ENCODE measurements around the gene SIN3B. TPM values are rescaled to one million over a fixed set of nuclear protein-coding genes. Genes with fewer than 3 reads are reported as not detected.

The SIN3B gene
- total RNA-seq, 4 donors from 2014 or later = 25.3 to 53.9 (median 36.1) TPM

DNA sequence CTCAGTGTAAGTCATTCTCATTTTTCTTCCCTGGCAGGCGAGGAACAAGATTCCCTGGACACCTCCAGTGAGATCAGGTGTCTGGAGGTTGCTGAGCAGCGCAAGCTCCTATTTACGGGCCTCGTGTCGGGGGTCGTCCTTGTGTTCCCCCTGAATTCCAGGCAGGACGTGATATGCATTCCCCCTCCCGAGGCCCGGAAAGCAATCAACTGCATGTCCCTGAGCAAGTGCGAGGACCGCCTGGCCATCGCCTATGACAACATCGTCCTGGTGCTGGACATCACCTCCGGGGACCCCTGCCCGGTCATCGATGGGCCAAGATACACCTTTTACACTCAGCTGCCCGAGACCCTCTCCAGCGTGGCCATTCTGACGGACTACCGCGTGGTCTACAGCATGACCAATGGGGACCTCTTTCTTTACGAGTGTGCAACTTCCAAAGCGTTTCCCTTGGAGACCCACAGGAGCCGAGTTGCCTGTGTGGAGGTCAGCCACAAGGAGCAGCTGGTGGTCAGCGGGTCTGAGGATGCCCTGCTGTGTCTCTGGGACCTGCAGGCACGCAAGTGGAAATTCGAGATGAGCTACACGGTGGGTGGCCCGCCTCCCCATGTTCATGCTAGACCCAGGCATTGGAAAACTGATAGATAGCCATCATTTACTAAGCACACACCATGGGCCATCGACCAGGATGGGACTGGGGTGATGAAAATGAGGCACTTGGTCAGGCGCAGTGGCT lies 21.5 kb upstream of the SIN3B start:
- no peak for TF ChIP-seq POLR2A (IDR thresholded peaks at IDR 0.05; ENCODE audit: low read depth)
- no peak for TF ChIP-seq CTCF (IDR thresholded peaks at IDR 0.05)
- no peak for TF ChIP-seq POLR2AphosphoS5 (IDR thresholded peaks at IDR 0.05)
- TF ChIP-seq EP300 (IDR thresholded peaks at IDR 0.05) = no peak
- intact Hi-C loops (cut with DNase I) = no loop called here
- 77% methylated on average over 18 of the region's 31 CpGs for WGBS
- no peak for DNase-seq (ENCODE audit: extremely low spot score)
- Histone ChIP-seq H3K27me3 (no peaks in the 10 kb centered on the region), H3K9me3 (peaks cover 0 to 8% (median 1%) of the 10 kb centered on the region in 4 donors), H3K36me3 (no peaks in the 10 kb centered on the region), H3K27ac (replicated peaks in 1 of 4) (no peak overlapping the region), H3K4me3 (no peak overlapping the region), H3K4me1 (no peaks in the 10 kb centered on the region)

DNA sequence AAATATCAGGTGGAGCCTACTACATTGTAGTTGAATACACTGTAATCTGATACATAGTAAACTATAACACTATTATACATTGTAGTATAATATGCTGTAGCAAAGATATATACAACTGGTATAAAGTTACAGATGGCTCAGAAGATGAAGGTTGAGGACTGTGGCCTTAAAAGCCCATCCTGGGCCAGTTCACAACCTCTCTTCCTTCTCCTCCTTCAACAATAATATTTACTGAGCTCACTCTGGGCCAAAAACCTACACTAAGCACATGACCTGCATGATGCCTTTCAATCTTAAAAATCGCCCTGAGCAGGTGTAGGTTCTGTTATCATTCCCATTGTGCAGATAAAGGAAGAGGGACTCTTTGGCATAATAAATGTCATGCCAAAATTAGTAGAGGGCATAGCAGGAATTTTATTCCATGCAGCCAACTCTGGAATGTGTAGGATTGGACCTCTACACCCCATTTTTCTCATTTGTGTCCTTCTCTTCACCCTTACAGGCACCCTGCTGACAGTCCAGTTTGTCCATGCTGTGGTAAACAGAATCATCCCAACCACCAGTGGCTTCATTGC lies 14.6 kb upstream of the SIN3B start:
- H3K4me3 ChIP-seq = no peak overlapping the region
- no peak overlapping the region for H3K27ac ChIP-seq (replicated peaks in 1 of 4)
- no peaks in the 10 kb centered on the region for H3K27me3 ChIP-seq
- peaks cover 0 to 44% (median 31%) of the 10 kb centered on the region in 4 donors for H3K9me3 ChIP-seq
- intact Hi-C loops (cut with DNase I) = no loop called here
- no peak for DNase-seq (ENCODE audit: extremely low spot score)
- no peaks in the 10 kb centered on the region for H3K4me1 ChIP-seq
- no peak for TF ChIP-seq CTCF (IDR thresholded peaks at IDR 0.05)
- no peak for TF ChIP-seq POLR2AphosphoS5 (IDR thresholded peaks at IDR 0.05)
- TF ChIP-seq POLR2A (IDR thresholded peaks at IDR 0.05; ENCODE audit: low read depth) = no peak
- no peak for TF ChIP-seq EP300 (IDR thresholded peaks at IDR 0.05)
- H3K36me3 ChIP-seq = no peaks in the 10 kb centered on the region
- WGBS = 13% methylated on average over 1 of the region's 1 CpG

DNA sequence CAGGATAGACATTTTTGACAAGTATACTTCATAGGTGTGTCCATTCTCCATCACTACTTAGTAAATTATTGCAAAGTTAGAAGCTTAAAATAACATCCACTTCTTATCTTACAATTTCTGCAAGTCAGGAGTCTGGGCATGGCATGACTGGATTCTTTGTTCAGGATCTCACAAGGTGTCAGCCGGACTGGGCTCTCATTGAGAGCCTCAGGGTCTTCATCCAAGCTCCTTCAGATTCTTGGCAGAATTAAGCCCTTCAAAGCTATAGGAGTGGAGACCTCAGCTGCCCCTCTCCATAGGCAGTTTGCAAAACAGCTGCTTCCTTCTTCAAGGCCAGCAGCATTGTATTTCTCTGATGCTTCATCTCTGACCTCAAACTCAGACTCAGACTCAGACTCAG lies 9.1 kb upstream of the SIN3B start:
- Histone ChIP-seq H3K36me3 (no peaks in the 10 kb centered on the region), H3K27ac (replicated peaks in 1 of 4) (no peak overlapping the region), H3K4me1 (peaks cover 4 to 9% (median 8%) of the 10 kb centered on the region in 4 donors), H3K27me3 (no peaks in the 10 kb centered on the region), H3K4me3 (no peak overlapping the region), H3K9me3 (peaks cover 0 to 13% (median 9%) of the 10 kb centered on the region in 4 donors)
- 92% methylated on average over 1 of the region's 1 CpG for WGBS
- intact Hi-C loops (cut with DNase I) = loop anchor here (10.0 kb wide), 1 partner anchor 105 kb away; the partner anchor contains the start of gene NWD1
- DNase-seq (ENCODE audit: extremely low spot score) = no peak
- TF ChIP-seq POLR2A (IDR thresholded peaks at IDR 0.05; ENCODE audit: low read depth) (no peak), CTCF (IDR thresholded peaks at IDR 0.05) (no peak)

DNA sequence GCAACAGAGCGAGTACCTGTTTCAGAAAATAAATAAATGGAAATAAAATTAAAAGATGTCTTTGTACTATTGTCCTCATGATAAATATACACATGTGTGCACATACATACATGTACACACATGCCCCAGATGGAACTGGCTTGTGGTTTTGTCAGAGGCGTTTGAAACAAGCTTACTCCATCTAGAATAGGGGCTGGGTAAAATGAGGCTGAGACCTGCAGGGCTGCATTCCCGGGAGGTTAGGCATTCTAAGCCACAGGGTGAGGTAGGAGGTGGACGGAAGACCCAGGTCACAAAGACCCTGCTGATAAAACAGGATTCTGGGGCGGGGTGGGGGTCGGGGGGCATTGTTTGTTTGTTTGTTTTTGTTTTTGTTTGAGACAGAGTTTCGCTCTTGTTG lies 8.1 kb upstream of the SIN3B start:
- DNase-seq (ENCODE audit: extremely low spot score) = no peak
- no peak overlapping the region for H3K4me3 ChIP-seq
- H3K27me3 ChIP-seq = no peaks in the 10 kb centered on the region
- intact Hi-C loops (cut with DNase I) = loop anchor here (10.0 kb wide), 1 partner anchor 106 kb away; the partner anchor contains the start of gene NWD1
- no peak for TF ChIP-seq CTCF (IDR thresholded peaks at IDR 0.05)
- no peak for TF ChIP-seq POLR2A (IDR thresholded peaks at IDR 0.05; ENCODE audit: low read depth)
- TF ChIP-seq POLR2AphosphoS5 (IDR thresholded peaks at IDR 0.05) = no peak
- TF ChIP-seq EP300 (IDR thresholded peaks at IDR 0.05) = no peak
- H3K9me3 ChIP-seq = peaks cover 0 to 2% (median 0%) of the 10 kb centered on the region in 4 donors
- WGBS = 78% methylated on average over 7 of the region's 7 CpGs
- H3K27ac ChIP-seq (replicated peaks in 1 of 4) = no peak overlapping the region
- no peaks in the 10 kb centered on the region for H3K36me3 ChIP-seq
- peaks cover 13 to 19% (median 18%) of the 10 kb centered on the region in 4 donors for H3K4me1 ChIP-seq

All from esophagus muscularis mucosa (tissue), 4 donors.